Common myeloid progenitor, CD34-positive (primary cell): ENCODE results near the gene DNAJC13.

Experiments
- CTCF ChIA-PET: fragments of 350-600 bp; sonication (Branson Sonifier 250); formaldehyde crosslinking; loops from one replicate; lab custom pipeline; 2021; ENCODE audit warnings: antibody characterized with exemption; lab: Charles Lee
- POLR2A ChIA-PET: fragments of 350-600 bp; sonication (Branson Sonifier 250); formaldehyde crosslinking; loops from one replicate; lab custom pipeline; 2021; ENCODE audit warnings: antibody characterized with exemption; lab: Charles Lee
- DNase-seq, 3 donors: peaks; one replicate each; pipeline versions ENCODE4 v3.0.0 to v3.0.0-alpha.2; 2013
- H3K27ac ChIP-seq, 2 experiments: 1 replicate in 1 of 2; 2 replicates in 1 of 2; pipeline ENCODE4 v1.7.0; 2013; ENCODE audit warnings: inconsistent platforms in 2 of 2, low read length in 2 of 2, mild to moderate bottlenecking in 2 of 2, low read depth in 1 of 2, moderate library complexity in 1 of 2; ENCODE audit not compliant: severe bottlenecking in 2 of 2, insufficient read depth in 1 of 2, poor library complexity in 1 of 2
- H3K27me3 ChIP-seq, 5 experiments: replicated peaks in 2 of 5; 1 replicate in 3 of 5; 2 replicates in 2 of 5; pipeline versions ENCODE4 v1.6.1 to v1.7.0; 2013; ENCODE audit warnings: low read length in 4 of 5, mild to moderate bottlenecking in 2 of 5, moderate library complexity in 2 of 5, inconsistent platforms in 1 of 5; ENCODE audit not compliant: insufficient read depth in 5 of 5, control insufficient read depth in 4 of 5
- H3K36me3 ChIP-seq, 4 experiments: 1 replicate in 2 of 4; 2 replicates in 2 of 4; pipeline versions ENCODE4 v1.6.1 to v1.7.0; 2013; ENCODE audit warnings: low read length in 3 of 4, control low read depth in 1 of 4, mild to moderate bottlenecking in 1 of 4; ENCODE audit not compliant: control insufficient read depth in 4 of 4, insufficient read depth in 4 of 4
- H3K4me1 ChIP-seq, 4 experiments: 1 replicate in 3 of 4; 2 replicates in 1 of 4; pipeline versions ENCODE4 v1.6.1 to v1.7.1; 2013; ENCODE audit warnings: low read length in 3 of 4, mild to moderate bottlenecking in 3 of 4, control low read depth in 1 of 4, inconsistent platforms in 1 of 4, moderate library complexity in 1 of 4; ENCODE audit not compliant: control insufficient read depth in 4 of 4, insufficient read depth in 4 of 4; ENCODE audit errors: control extremely low read depth in 1 of 4
- H3K4me3 ChIP-seq, 7 experiments: 1 replicate in 4 of 7; 2 replicates in 3 of 7; pipeline versions ENCODE4 v1.5.1 to v1.7.0; 2013; ENCODE audit warnings: mild to moderate bottlenecking in 7 of 7, low read length in 6 of 7, moderate library complexity in 6 of 7, inconsistent platforms in 2 of 7, low read depth in 2 of 7, control low read depth in 1 of 7; ENCODE audit not compliant: insufficient read depth in 4 of 7, control insufficient read depth in 1 of 7; ENCODE audit errors: extremely low read depth in 1 of 7
- H3K9me3 ChIP-seq, 5 experiments: 1 replicate in 4 of 5; 2 replicates in 1 of 5; pipeline versions ENCODE4 v1.6.1 to v1.7.1; 2013; ENCODE audit warnings: low read length in 4 of 5, mild to moderate bottlenecking in 2 of 5, inconsistent platforms in 1 of 5, low read depth in 1 of 5, moderate library complexity in 1 of 5; ENCODE audit not compliant: control insufficient read depth in 4 of 5, insufficient read depth in 2 of 5; ENCODE audit errors: control extremely low read depth in 1 of 5
- WGBS: methylation state at CpG from one replicate; pipeline ENCODE4 v1.1.5; 2013; ENCODE audit not compliant: insufficient coverage; 5-methylcytosine and 5-hydroxymethylcytosine counted together

DNAJC13 gene

DNA sequence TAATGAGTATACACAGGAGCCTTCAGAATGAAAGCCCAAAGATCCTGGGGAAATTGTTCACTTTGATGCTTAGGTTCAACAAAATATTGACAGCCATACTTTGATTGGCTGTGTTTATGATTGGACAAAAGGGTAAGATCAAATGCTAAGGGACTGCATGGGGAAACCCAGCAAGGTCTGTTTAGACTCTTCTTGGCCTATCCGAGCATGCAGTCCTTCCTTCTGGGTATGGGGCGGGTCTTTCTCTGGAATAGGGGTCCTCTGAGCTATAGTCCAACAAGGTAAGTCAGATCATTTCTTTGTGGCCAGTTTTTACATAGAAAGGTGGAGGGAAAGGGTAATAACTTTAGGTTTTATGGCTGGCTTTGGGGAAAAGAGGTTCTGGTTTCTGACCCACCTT, 126.8 kb downstream of the DNAJC13 start:
- 95% methylated on average over 2 of the region's 2 CpGs for WGBS
- POLR2A ChIA-PET, result no interaction called here

DNA sequence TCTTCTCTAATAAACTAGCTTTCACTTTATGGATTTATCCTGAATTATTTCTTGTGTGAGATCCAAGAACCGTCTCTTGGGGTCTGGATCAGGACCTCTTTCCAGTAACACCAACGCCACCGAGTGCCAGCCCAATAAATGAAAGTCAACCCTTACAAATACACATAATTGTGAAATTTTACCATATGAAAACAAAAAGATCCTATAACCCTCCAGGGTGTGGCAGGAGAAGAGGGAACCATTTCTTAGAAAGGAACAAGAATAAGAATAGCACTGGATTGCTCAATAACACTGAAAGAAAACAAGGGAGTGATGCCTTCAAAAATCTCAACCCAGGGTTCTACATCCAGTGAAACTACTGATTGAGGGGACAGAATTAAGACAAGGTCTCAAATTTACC, 128.2 kb downstream of the DNAJC13 start:
- WGBS, result 100% methylated on average over 1 of the region's 3 CpGs
- CTCF ChIA-PET, result interaction anchor here (2.0 to 7.9 kb wide), 2 partner anchors 9 to 97 kb away, joined by 14 to 39 read pairs; no protein-coding TSS in a partner anchor
- POLR2A ChIA-PET, result interaction anchor here (0.6 kb wide), 1 partner anchor 24 kb away, joined by 5 read pairs; no protein-coding TSS in a partner anchor
- no peak for DNase-seq
- Histone ChIP-seq H3K27me3 (no peaks in the 10 kb centered on the region), H3K4me3 (no peak overlapping the region), H3K9me3 (peaks cover 0 to 4% (median 0%) of the 10 kb centered on the region in 5 experiments), H3K4me1 (peaks cover 10 to 37% (median 20%) of the 10 kb centered on the region in 4 experiments), H3K36me3 (peaks cover 0 to 13% (median 6%) of the 10 kb centered on the region in 4 experiments), H3K27ac (no peak overlapping the region)

More for the DNA sequence above, 126.8 kb downstream of the DNAJC13 start:
- Histone ChIP-seq H3K9me3 (peaks cover 0 to 4% (median 0%) of the 10 kb centered on the region in 5 experiments), H3K27me3 (no peaks in the 10 kb centered on the region), H3K27ac (no peak overlapping the region), H3K4me1 (peaks cover 0 to 25% (median 7%) of the 10 kb centered on the region in 4 experiments), H3K4me3 (no peak overlapping the region), H3K36me3 (peaks cover 6 to 22% (median 13%) of the 10 kb centered on the region in 4 experiments)
- CTCF ChIA-PET, result interaction anchor here (1.3 to 1.4 kb wide), 2 partner anchors 95 to 99 kb away, joined by 3 to 4 read pairs; no protein-coding TSS in a partner anchor
- DNase-seq, result no peak

DNA sequence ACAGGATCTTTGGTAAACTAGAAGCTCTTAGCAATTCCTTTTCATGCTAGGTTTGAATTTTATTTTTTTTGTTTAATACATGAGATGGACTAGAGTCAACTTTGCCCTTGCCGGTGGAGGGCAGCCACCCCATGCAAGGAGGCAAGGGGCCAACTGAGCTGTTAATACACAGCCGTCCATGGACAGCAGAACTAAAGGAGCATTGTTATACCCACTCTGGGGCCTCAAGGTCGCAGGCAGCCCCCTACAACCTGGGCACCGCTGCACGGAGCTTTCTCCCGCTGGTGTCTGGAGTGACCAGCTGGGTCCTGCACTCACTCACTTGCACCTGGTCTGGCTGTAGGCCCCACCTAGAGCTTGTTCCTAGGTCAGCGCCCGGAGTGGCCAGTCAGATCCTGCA, 131.9 kb downstream of the DNAJC13 start:
- Histone ChIP-seq H3K4me3 (no peak overlapping the region), H3K4me1 (peaks cover 16 to 29% (median 22%) of the 10 kb centered on the region in 4 experiments), H3K36me3 (no peaks in the 10 kb centered on the region), H3K27ac (no peak overlapping the region), H3K9me3 (peaks cover 0 to 4% (median 0%) of the 10 kb centered on the region in 5 experiments), H3K27me3 (no peaks in the 10 kb centered on the region)
- CTCF ChIA-PET, result interaction anchor here (1.0 to 7.9 kb wide), 5 partner anchors 13 to 110 kb away, joined by 3 to 39 read pairs (median 3); no protein-coding TSS in a partner anchor
- WGBS, result 99% methylated on average over 8 of the region's 8 CpGs
- DNase-seq, result no peak
- POLR2A ChIA-PET, result no interaction called here

DNA sequence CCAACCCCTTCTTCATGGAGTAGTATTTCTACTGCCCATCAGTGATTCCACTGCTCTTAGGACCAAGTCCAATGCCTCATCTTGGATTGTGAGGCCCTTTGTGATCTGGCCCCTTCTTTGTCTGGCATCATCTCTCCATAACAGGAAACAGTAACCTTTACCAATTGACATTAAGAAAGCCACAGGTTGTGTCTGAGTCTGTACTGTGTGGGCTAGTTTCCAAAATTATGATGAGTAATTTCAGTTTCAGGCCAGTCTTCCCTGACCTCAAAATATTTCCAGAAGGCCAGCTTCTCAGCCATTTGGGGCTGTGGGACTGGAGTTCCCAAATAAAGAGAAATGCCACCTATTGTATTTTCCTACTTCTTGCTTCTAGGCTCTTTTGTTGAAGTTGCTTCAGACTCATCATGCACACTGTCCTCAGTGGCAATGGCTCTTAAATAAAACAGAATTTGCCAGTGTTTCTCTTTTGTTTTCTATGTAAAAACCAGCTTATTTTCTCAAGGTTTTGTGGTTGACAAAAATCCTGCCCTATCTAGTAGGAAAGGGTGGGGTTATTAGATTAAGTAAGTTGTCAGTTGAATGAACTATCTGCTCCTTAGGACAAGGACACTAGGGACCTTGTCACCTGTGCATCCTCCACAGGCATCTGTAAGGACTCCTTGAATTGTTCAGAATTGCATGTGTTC, 132.7 kb downstream of the DNAJC13 start:
- peak overlapping the region in 1 of 2 experiments; percentile 67 for H3K27ac ChIP-seq
- H3K36me3 ChIP-seq, result no peaks in the 10 kb centered on the region
- peak overlapping the region in 2 of 7 experiments; percentile 45 to 51 for H3K4me3 ChIP-seq
- DNase-seq, result peak in 2 of 3 donors; percentile 20 to 35
- peaks cover 0 to 4% (median 0%) of the 10 kb centered on the region in 5 experiments for H3K9me3 ChIP-seq
- ChIA-PET CTCF (interaction anchor here (1.2 to 7.9 kb wide), 4 partner anchors 9 to 86 kb away, joined by 3 to 39 read pairs (median 4); no protein-coding TSS in a partner anchor), POLR2A (no interaction called here)
- H3K4me1 ChIP-seq, result peaks cover 16 to 29% (median 22%) of the 10 kb centered on the region in 4 experiments
- H3K27me3 ChIP-seq, result no peaks in the 10 kb centered on the region

DNA sequence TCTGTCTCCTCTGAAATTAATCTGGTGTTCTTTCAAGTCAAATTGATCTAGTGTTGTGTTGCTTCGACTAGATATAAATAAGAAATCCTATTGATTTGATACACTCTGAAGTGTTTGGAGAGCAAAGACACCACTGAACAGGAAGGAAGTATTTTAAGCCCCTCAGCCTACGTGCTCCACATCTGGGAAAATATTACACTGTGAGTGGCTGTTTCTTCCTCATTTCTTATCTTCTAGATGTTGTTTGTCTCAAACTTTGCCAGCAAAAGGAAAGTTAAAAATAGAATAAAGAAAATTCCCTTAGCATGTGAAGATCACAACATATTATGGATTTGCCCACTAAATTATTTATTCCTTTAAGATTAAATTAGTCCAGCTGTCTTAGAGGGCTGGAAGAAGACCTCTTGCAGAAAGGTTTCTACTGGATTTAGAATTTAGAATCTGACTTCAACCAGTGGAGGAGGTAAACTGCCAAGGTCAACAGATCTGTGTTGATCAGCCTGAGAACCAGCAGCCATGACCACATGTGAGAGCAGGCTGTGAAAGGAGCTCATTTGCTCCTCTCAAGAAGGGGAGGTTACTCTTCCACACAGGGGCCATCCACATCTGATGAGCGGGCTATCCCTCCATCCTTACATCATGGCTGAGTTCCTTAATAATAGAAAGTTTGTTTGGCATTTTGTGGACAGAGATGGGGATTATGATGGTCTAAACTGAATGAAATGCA, 133.4 kb downstream of the DNAJC13 start:
- H3K4me3 ChIP-seq, result peak overlapping the region in 2 of 7 experiments; percentile 41 to 45

DNA sequence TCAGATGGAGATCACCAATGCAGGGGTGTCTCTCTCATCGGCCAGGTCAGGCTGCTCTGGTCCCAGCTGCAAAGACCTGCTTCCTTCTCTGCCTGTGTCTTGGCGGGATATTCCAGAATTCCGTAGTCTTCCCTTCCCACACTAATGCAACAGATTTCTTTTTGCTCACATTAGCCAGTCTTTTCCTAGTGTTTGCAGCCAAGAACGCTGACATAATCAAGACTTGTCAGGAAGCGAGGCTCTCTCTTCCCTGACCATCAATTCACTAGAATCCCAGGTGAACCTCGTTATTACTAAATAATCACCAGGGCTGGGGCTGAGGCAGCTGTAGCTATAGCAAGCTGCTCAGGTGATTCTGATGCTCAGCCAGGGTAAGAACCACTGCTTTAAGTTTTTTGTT, 136.5 kb downstream of the DNAJC13 start:
- no peak for DNase-seq
- Histone ChIP-seq H3K9me3 (no peaks in the 10 kb centered on the region), H3K4me1 (peaks cover 16 to 23% (median 22%) of the 10 kb centered on the region in 4 experiments), H3K4me3 (no peak overlapping the region), H3K27ac (no peak overlapping the region), H3K36me3 (peaks cover 0 to 7% (median 2%) of the 10 kb centered on the region in 4 experiments), H3K27me3 (no peaks in the 10 kb centered on the region)
- CTCF ChIA-PET, result no interaction called here
- 100% methylated on average over 5 of the region's 6 CpGs for WGBS
- POLR2A ChIA-PET, result no interaction called here

More for the DNA sequence above, 133.4 kb downstream of the DNAJC13 start:
- Histone ChIP-seq H3K4me1 (peaks cover 16 to 24% (median 22%) of the 10 kb centered on the region in 4 experiments), H3K27ac (peak overlapping the region in 1 of 2 experiments; percentile 67), H3K27me3 (no peaks in the 10 kb centered on the region), H3K36me3 (no peaks in the 10 kb centered on the region), H3K9me3 (peaks cover 0 to 4% (median 0%) of the 10 kb centered on the region in 5 experiments)
- POLR2A ChIA-PET, result no interaction called here
- no CpG with 5 or more reads among the region's 3 CpGs for WGBS
- DNase-seq, result peak; percentile 17 to 52 (median 41)
- CTCF ChIA-PET, result interaction anchor here (1.1 to 7.9 kb wide), 5 partner anchors 9 to 90 kb away, joined by 3 to 39 read pairs (median 3); no protein-coding TSS in a partner anchor
